ENCODE results near the gene PRUNE1. TPM values are rescaled to one million over a fixed set of nuclear protein-coding genes. Genes with fewer than 3 reads are reported as not detected.

PRUNE1 gene
- polyA plus RNA-seq, 2 of the 4 experiments (the other 2 are of a cell fraction) = 11.9 to 27.5 TPM

GRCh38 chr1:150999051-150999674 is 9.1 kb upstream of the PRUNE1 start:
- CTCF ChIA-PET = interaction anchor here (0.6 to 26.8 kb wide), 8 partner anchors 3 to 322 kb away, joined by 3 to 586 read pairs (median 4); partner anchors contain the start of genes ANXA9, C1orf56, CERS2 and MINDY1
- TF ChIP-seq MAX (IDR thresholded peaks at IDR 0.05) = no peak

DNA sequence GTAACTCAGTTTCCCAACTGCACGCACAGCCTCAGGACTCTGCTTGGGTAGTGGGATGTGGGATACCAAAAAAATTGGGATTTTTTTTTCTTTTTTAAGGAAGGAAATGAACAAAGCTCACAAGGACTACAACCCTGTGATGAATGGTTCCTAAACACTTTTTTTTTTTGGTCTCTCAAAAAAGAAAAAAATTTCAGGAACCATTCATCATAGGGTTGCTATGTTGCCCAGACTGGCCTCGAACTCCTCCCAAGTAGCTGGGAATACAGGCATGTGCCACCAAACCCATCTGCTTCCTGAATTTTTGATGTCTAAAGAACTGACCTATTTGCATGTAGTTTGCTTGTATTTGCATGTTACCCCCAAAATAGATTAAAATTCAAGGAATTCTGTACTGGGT is 8.3 kb upstream of the PRUNE1 start:
- Histone ChIP-seq H3K9me3 (no peaks in the 10 kb centered on the region), H3K27ac (no peak overlapping the region), H3K4me2 (no peak overlapping the region), H3K4me1 (0 out of 3 replicates have a peak, but pooled peaks cover 4% of the 10 kb centered on the region), H3K4me3 (no peak overlapping the region)
- CTCF ChIA-PET = interaction anchor here (0.6 to 24.0 kb wide), 6 partner anchors 14 to 323 kb away, joined by 3 to 586 read pairs (median 4); partner anchors contain the start of genes ANXA9 and CERS2
- POLR2A ChIA-PET = no interaction called here
- no peak for DNase-seq (ENCODE audit: low read depth in 1 of 2, low spot score in 1 of 2)
- no peak for ATAC-seq
- no peak for FAIRE-seq
- 84% methylated on average over 2 of the region's 2 CpGs for WGBS (ENCODE audit: missing lambda C conversion rate)
- TF ChIP-seq RAD21 (conservative IDR thresholded peaks at IDR 0.05 in 1 of 2, IDR thresholded peaks at IDR 0.05 in 1 of 2) = no peak
- no peak for TF ChIP-seq NPAS2 (CRISPR knock-in tag; IDR thresholded peaks at IDR 0.05; ENCODE audit: borderline replicate concordance)
- TF ChIP-seq, protein P1, sequence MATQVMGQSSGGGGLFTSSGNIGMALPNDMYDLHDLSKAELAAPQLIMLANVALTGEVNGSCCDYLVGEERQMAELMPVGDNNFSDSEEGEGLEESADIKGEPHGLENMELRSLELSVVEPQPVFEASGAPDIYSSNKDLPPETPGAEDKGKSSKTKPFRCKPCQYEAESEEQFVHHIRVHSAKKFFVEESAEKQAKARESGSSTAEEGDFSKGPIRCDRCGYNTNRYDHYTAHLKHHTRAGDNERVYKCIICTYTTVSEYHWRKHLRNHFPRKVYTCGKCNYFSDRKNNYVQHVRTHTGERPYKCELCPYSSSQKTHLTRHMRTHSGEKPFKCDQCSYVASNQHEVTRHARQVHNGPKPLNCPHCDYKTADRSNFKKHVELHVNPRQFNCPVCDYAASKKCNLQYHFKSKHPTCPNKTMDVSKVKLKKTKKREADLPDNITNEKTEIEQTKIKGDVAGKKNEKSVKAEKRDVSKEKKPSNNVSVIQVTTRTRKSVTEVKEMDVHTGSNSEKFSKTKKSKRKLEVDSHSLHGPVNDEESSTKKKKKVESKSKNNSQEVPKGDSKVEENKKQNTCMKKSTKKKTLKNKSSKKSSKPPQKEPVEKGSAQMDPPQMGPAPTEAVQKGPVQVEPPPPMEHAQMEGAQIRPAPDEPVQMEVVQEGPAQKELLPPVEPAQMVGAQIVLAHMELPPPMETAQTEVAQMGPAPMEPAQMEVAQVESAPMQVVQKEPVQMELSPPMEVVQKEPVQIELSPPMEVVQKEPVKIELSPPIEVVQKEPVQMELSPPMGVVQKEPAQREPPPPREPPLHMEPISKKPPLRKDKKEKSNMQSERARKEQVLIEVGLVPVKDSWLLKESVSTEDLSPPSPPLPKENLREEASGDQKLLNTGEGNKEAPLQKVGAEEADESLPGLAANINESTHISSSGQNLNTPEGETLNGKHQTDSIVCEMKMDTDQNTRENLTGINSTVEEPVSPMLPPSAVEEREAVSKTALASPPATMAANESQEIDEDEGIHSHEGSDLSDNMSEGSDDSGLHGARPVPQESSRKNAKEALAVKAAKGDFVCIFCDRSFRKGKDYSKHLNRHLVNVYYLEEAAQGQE (IDR thresholded peaks at IDR 0.05) = no peak
- no peak for TF ChIP-seq BCL3 (IDR thresholded peaks at IDR 0.05)
- no peak for TF ChIP-seq RFX5 (IDR thresholded peaks at IDR 0.05)
- no peak for TF ChIP-seq POLR2AphosphoS2 (conservative IDR thresholded peaks at IDR 0.05; ENCODE audit: low read length)
- no peak for TF ChIP-seq CBX2 (IDR thresholded peaks at IDR 0.05; ENCODE audit: borderline replicate concordance, low read depth)
- no peak for TF ChIP-seq KDM5A (IDR thresholded peaks at IDR 0.05)
- no peak for TF ChIP-seq SMC3 (IDR thresholded peaks at IDR 0.05)
- no peak for TF ChIP-seq RARB (CRISPR knock-in tag; IDR thresholded peaks at IDR 0.05)
- TF ChIP-seq CHD2 (IDR thresholded peaks at IDR 0.05; ENCODE audit: low read length, partially characterized antibody) = no peak
- no peak for TF ChIP-seq FOXS1 (CRISPR knock-in tag; IDR thresholded peaks at IDR 0.05)
- no peak for TF ChIP-seq ESRRA (IDR thresholded peaks at IDR 0.05; ENCODE audit: borderline replicate concordance, low read length)
- no peak for TF ChIP-seq EP300 (IDR thresholded peaks at IDR 0.05)
- TF ChIP-seq EHMT2 (IDR thresholded peaks at IDR 0.05; ENCODE audit: low read depth) = no peak
- no peak for TF ChIP-seq ATOH8 (CRISPR knock-in tag; IDR thresholded peaks at IDR 0.05; ENCODE audit: low read depth)
- TF ChIP-seq HOXA7 (CRISPR knock-in tag; IDR thresholded peaks at IDR 0.05) = no peak

More at GRCh38 chr1:150999051-150999674, 9.1 kb upstream of the PRUNE1 start:
- Histone ChIP-seq H3K27ac (no peak overlapping the region), H3K4me1 (0 out of 3 replicates have a peak, but pooled peaks cover 4% of the 10 kb centered on the region), H3K4me2 (no peak overlapping the region), H3K4me3 (no peak overlapping the region), H3K9me3 (no peaks in the 10 kb centered on the region)
- DNase-seq (ENCODE audit: low read depth in 1 of 2, low spot score in 1 of 2) (no peak), ATAC-seq (no peak), FAIRE-seq (no peak)
- POLR2A ChIA-PET = no interaction called here
- 85% methylated on average over 17 of the region's 17 CpGs for WGBS (ENCODE audit: missing lambda C conversion rate)
